ENCODE data around the gene SLC46A2.

GRCh38 chr9:112842555-112842954, 48.1 kb downstream of the SLC46A2 start:
- TF ChIP-seq CTCF (IDR thresholded peaks at IDR 0.05) (no peak), POLR2A (IDR thresholded peaks at IDR 0.05) (no peak)

All from tibial nerve (tissue), 3 donors.